T-helper 17 cell (primary cell): Measurements from ENCODE around the gene UNC5C. TPM values are rescaled to one million over a fixed set of nuclear protein-coding genes. Genes with fewer than 3 reads are reported as not detected.

Experiments
- ATAC-seq: fragments of 150-1000 bp; cut with Tn5 transposase; 2 replicates; pipeline ENCODE4 v1.10.0; 2021; ENCODE audit warnings: mild to moderate bottlenecking, moderate library complexity
- DNase-seq, 3 donors: peaks; one replicate each; pipeline versions ENCODE4 v3.0.0 to v3.0.0-alpha.2; 2020 to 2021
- H3K9me3 ChIP-seq: one replicate; pipeline ENCODE4 v1.7.0; 2013; ENCODE audit warnings: low read length, mild to moderate bottlenecking; ENCODE audit not compliant: control insufficient read depth, poor library complexity, severe bottlenecking
- H3K27ac Mint-ChIP-seq: one replicate; pipeline ENCODE4 v1.8.0; 2022; ENCODE audit warnings: mild to moderate bottlenecking, moderate library complexity, mixed read lengths
- H3K27me3 Mint-ChIP-seq: one replicate; pipeline ENCODE4 v1.8.0; 2022; ENCODE audit warnings: mixed read lengths
- H3K36me3 Mint-ChIP-seq: one replicate; pipeline ENCODE4 v1.8.0; 2022; ENCODE audit warnings: low read depth, mixed read lengths
- H3K4me1 Mint-ChIP-seq: one replicate; pipeline ENCODE4 v1.8.0; 2022; ENCODE audit warnings: mild to moderate bottlenecking, mixed read lengths
- H3K4me3 Mint-ChIP-seq: one replicate; pipeline ENCODE4 v1.8.0; 2022; ENCODE audit warnings: mild to moderate bottlenecking, moderate library complexity, mixed read lengths
- total RNA-seq, 4 donors: library from RNA in 2 of 4; stranded (reverse) in 2 of 4; gene quantifications; one replicate each; pipeline ENCODE4 v1.2.3 and lab custom pipeline; 2022 to 2026

The UNC5C gene
- total RNA-seq, 2 donors from 2014 or later, result 0.18 TPM; not detected in 1

- Mint-ChIP-seq H3K27ac (no peak overlapping the region), H3K27me3 (no peaks in the 10 kb centered on the region), H3K4me1 (no peaks in the 10 kb centered on the region), H3K36me3 (no peaks in the 10 kb centered on the region), H3K4me3 (no peak overlapping the region)
- DNase-seq (no peak), ATAC-seq (no peak)
- no peaks in the 10 kb centered on the region for H3K9me3 ChIP-seq
Measured at GRCh38 chr4:95264843-95265242, 283.9 kb downstream of the UNC5C start.

DNA sequence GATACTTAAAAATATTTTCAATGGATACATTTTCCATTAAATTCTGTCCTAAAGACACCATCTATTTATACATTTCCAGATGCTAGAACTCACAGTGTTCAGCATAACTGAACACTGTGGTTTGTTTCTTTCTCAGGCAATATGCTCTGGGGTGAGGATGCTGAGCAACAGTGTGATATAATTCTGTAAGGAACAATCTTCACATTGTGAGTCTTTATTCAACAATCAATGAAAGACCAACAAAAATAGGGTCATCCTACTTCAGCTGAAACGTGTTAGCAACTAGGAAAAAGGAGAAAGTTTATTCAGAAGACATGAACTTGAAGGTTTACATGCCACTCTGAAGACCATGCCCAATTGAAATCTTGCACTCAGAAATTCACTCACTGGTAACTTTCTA lies 284.8 kb downstream of the UNC5C start:
- Mint-ChIP-seq H3K27me3 (no peaks in the 10 kb centered on the region), H3K27ac (no peak overlapping the region)

GRCh38 chr4:95263391-95263790 lies 285.4 kb downstream of the UNC5C start:
- Mint-ChIP-seq H3K4me3 (no peak overlapping the region), H3K4me1 (no peaks in the 10 kb centered on the region)
- ATAC-seq, result no peak

More for the DNA sequence above, 284.8 kb downstream of the UNC5C start:
- Mint-ChIP-seq H3K4me3 (no peak overlapping the region), H3K36me3 (no peaks in the 10 kb centered on the region), H3K4me1 (no peaks in the 10 kb centered on the region)
- no peak for ATAC-seq
- H3K9me3 ChIP-seq, result no peaks in the 10 kb centered on the region
- DNase-seq, result no peak

GRCh38 chr4:95256108-95256835 lies 292.5 kb downstream of the UNC5C start:
- Mint-ChIP-seq H3K36me3 (no peaks in the 10 kb centered on the region), H3K4me3 (no peak overlapping the region), H3K27ac (no peak overlapping the region), H3K27me3 (no peaks in the 10 kb centered on the region), H3K4me1 (no peaks in the 10 kb centered on the region)
- no peak for DNase-seq
- no peaks in the 10 kb centered on the region for H3K9me3 ChIP-seq
- ATAC-seq, result no peak

More at GRCh38 chr4:95263391-95263790, 285.4 kb downstream of the UNC5C start:
- DNase-seq, result no peak
- H3K9me3 ChIP-seq, result no peaks in the 10 kb centered on the region
- H3K27ac Mint-ChIP-seq, result no peak overlapping the region
- no peaks in the 10 kb centered on the region for H3K36me3 Mint-ChIP-seq
- no peaks in the 10 kb centered on the region for H3K27me3 Mint-ChIP-seq

GRCh38 chr4:95255396-95256107 lies 293.2 kb downstream of the UNC5C start:
- ATAC-seq (no peak), DNase-seq (no peak)
- no peaks in the 10 kb centered on the region for H3K9me3 ChIP-seq
- no peaks in the 10 kb centered on the region for H3K27me3 Mint-ChIP-seq
- H3K4me1 Mint-ChIP-seq, result no peaks in the 10 kb centered on the region
- H3K4me3 Mint-ChIP-seq, result no peak overlapping the region
- no peak overlapping the region for H3K27ac Mint-ChIP-seq
- no peaks in the 10 kb centered on the region for H3K36me3 Mint-ChIP-seq

- ATAC-seq (no peak), DNase-seq (no peak)
- no peak overlapping the region for H3K27ac Mint-ChIP-seq
- no peaks in the 10 kb centered on the region for H3K36me3 Mint-ChIP-seq
- H3K9me3 ChIP-seq, result no peaks in the 10 kb centered on the region
- no peak overlapping the region for H3K4me3 Mint-ChIP-seq
- no peaks in the 10 kb centered on the region for H3K27me3 Mint-ChIP-seq
- no peaks in the 10 kb centered on the region for H3K4me1 Mint-ChIP-seq
Measured at GRCh38 chr4:95251568-95251967, 297.2 kb downstream of the UNC5C start.

DNA sequence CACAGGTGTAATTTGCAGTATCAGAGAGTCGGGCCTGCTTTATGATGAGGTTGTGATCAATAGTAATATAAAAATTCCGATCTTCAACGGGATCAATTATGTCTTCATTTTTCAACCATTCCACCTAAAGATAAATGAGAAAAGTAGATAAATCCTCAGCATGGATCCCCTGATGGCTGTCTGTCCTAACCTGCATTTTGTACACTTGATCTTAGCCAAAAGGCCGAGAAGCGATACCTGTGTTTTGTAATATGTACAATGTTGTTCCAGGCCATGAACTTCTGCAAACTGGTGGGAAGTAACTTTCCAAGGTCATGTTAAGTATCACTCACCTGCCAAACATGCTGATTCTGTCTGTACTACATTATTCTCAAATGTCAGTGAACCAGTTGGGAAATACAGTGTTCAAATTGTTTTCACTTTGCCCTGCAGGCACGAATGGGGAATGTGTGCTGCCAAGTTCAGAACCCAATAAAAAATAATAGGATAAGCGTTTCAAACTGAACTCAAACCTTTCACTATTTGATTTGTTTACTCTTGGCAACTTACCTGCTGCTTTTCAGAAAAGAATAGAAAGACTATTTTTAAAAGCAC lies 298.1 kb downstream of the UNC5C start:
- ATAC-seq, result no peak
- Mint-ChIP-seq H3K27me3 (no peaks in the 10 kb centered on the region), H3K27ac (no peak overlapping the region), H3K4me3 (no peak overlapping the region), H3K36me3 (no peaks in the 10 kb centered on the region), H3K4me1 (no peaks in the 10 kb centered on the region)
- H3K9me3 ChIP-seq, result no peaks in the 10 kb centered on the region
- DNase-seq, result no peak

- no peaks in the 10 kb centered on the region for H3K4me1 Mint-ChIP-seq
- no peaks in the 10 kb centered on the region for H3K27me3 Mint-ChIP-seq
- H3K9me3 ChIP-seq, result no peaks in the 10 kb centered on the region
- no peak overlapping the region for H3K27ac Mint-ChIP-seq
- no peaks in the 10 kb centered on the region for H3K36me3 Mint-ChIP-seq
- DNase-seq (no peak), ATAC-seq (no peak)
- H3K4me3 Mint-ChIP-seq, result no peak overlapping the region
Measured at GRCh38 chr4:95249426-95250021, 299.2 kb downstream of the UNC5C start.

DNA sequence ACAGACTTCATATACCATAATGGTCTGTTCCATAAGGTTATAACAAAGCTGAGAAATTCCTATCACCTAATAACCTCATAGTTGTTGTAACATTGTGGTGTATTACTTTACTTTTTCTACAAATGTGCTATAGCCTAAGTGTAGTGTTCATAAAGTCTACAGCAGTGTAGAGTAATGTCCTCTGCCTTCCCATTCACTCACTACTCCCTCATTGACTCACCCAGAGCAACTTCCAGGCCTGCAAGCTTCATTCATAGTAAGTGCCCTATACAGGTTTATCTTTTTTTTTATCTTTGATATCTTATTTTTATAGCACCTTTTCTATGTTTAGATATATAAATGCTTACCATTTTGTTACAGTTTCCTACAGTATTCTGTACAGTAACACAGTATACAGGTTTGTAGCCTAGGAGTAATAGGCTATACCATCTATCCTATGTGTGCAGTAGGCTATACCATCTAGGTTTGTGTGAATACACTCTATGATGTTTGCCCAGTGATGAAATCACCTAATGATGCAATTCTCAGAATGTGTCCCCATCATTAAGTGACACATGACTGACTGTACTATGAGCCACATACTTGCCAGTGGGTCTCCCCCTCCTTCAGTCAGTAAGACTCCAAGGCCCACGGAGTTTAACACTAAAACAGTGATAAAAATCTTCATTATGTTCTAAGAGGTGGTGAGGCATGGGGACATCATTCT lies 299.9 kb downstream of the UNC5C start:
- Mint-ChIP-seq H3K4me3 (no peak overlapping the region), H3K36me3 (no peaks in the 10 kb centered on the region), H3K4me1 (no peaks in the 10 kb centered on the region), H3K27me3 (no peaks in the 10 kb centered on the region), H3K27ac (no peak overlapping the region)
- ATAC-seq (no peak), DNase-seq (no peak)
- H3K9me3 ChIP-seq, result no peaks in the 10 kb centered on the region

DNA sequence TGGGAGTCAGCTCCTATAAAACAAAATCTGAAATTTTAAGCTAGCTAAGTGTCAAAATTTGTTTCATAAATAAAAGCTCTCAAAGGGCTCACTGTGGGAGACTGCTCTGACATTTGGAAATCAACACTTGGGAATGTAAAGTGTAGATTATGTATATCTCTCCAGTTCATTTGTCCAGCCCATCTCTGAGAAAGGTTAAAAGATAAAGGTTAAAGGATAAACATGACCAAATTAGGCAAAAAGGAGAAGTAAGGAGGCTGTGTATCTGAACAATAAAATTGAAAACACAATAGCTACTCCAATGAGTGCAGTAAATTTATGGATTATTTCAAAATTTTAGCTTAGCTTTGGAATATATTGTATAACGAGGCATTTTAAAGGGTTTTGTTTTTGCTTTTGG lies 304.9 kb downstream of the UNC5C start:
- H3K27me3 Mint-ChIP-seq, result no peaks in the 10 kb centered on the region
- no peak overlapping the region for H3K27ac Mint-ChIP-seq
- H3K9me3 ChIP-seq, result no peaks in the 10 kb centered on the region
- DNase-seq, result no peak
- H3K4me1 Mint-ChIP-seq, result no peaks in the 10 kb centered on the region
- no peaks in the 10 kb centered on the region for H3K36me3 Mint-ChIP-seq
- no peak for ATAC-seq
- no peak overlapping the region for H3K4me3 Mint-ChIP-seq

DNA sequence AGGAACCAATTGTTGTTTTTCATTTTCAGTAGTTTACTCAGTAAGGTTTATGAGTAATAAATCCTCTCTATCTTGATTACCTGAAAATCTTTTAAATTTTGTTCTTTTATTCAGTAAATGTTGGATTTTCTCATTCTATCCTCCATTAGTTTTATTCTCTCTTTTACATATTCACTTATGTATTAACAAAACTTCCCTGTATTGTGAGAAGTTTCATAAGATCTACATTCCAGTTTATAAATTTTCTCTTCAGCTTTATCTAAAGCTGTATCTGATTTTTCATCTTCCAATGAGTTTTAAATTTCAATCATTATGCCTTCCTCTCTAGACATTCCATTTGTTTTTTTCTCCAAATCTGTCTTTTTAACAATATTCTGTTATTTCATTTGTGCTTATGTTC lies 310.2 kb downstream of the UNC5C start:
- H3K9me3 ChIP-seq, result no peaks in the 10 kb centered on the region
- no peaks in the 10 kb centered on the region for H3K36me3 Mint-ChIP-seq
- H3K27me3 Mint-ChIP-seq, result no peaks in the 10 kb centered on the region
- DNase-seq (no peak), ATAC-seq (no peak)
- H3K27ac Mint-ChIP-seq, result no peak overlapping the region
- H3K4me3 Mint-ChIP-seq, result no peak overlapping the region
- H3K4me1 Mint-ChIP-seq, result no peaks in the 10 kb centered on the region

DNA sequence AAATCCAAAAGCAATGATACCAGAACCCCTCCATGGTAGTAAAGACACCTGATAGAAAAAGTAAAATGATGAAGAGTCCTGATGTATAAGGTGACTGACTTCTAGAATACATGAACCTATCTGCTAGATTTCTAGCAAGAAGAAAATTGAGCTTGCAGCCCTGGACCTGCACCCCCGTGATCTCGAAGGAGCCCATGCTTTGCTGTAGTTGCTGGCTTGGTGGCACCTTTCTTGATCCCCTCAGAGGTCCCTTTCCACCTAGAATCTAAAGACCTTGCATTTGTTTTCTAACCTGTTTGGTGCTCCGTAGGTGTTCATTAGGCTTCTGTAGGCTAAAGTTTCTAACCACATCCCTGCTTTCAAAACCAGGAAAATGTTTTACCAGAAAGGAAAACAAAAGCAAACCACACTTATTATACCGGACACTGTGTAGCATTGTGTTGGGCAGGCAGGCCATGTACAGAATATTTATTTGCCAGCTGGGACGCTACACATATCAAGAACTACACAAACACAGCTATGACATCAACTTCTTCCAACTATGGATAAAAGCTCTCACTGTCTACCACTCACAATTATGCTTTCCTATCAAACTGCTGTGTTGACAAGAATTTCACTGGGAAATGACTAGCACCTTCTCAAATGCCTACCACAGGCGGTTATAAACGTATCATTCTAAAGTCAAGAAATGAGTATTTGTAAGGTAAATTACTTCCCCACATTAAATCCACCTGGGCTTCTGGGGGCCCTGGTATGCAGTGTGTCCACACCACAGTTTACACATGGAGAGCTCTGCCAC lies 316.2 kb downstream of the UNC5C start:
- no peak for ATAC-seq
- no peaks in the 10 kb centered on the region for H3K27me3 Mint-ChIP-seq
- no peak for DNase-seq
- peaks cover 4% of the 10 kb centered on the region for H3K4me1 Mint-ChIP-seq
- no peaks in the 10 kb centered on the region for H3K9me3 ChIP-seq
- no peaks in the 10 kb centered on the region for H3K36me3 Mint-ChIP-seq
- no peak overlapping the region for H3K27ac Mint-ChIP-seq
- peak overlapping the region; percentile 31 for H3K4me3 Mint-ChIP-seq
